SK-N-SH (cell line): ENCODE results near the gene SPRED3. TPM values are rescaled to one million over a fixed set of nuclear protein-coding genes. Genes with fewer than 3 reads are reported as not detected.

ENCODE experiments used
- CTCF ChIA-PET: fragments of 300-600, 350-600 bp; formaldehyde crosslinking; extraction: SDS; loops from one replicate; lab custom pipeline; 2021; lab: Yijun Ruan, JAX
- POLR2A ChIA-PET: fragments of 350-600 bp; sonication (Branson Sonifier 250); formaldehyde crosslinking; extraction: SDS; loops from one replicate; lab custom pipeline; 2020; ENCODE audit warnings: antibody characterized with exemption, inconsistent platforms; lab: Yijun Ruan, JAX
- DNase-seq: peaks from one replicate; pipeline ENCODE4 v3.0.0; 2012
- H2AFZ ChIP-seq: fragments of 200-600 bp; sonication (generic); 2 replicates; pipeline ENCODE4 v1.8.1; 2016; ENCODE audit warnings: antibody characterized with exemption, mild to moderate bottlenecking, low read depth
- H3F3A ChIP-seq: fragments of 200-600 bp; sonication (generic); replicated peaks from 2 replicates; pipeline ENCODE3; 2016; ENCODE audit warnings: antibody characterized with exemption, mild to moderate bottlenecking; ENCODE audit not compliant: insufficient read depth
- H3K27ac ChIP-seq, 2 experiments: fragments of 200-500 bp in 1 of 2; fragments of 200-600 bp in 1 of 2; sonication (Bioruptor generic) in 1 of 2; sonication (generic), shearing (Covaris generic) in 1 of 2; 2 replicates each; pipeline versions ENCODE4 v1.5.1 to v1.6.1; 2014 to 2016; ENCODE audit warnings: low read depth in 2 of 2, inconsistent platforms in 1 of 2, low read length in 1 of 2, mild to moderate bottlenecking in 1 of 2, mixed read lengths in 1 of 2
- H3K27me3 ChIP-seq: fragments of 200-600 bp; sonication (generic), shearing (Covaris generic); 2 replicates; pipeline ENCODE4 v1.6.1; 2016; ENCODE audit warnings: mixed run types; ENCODE audit not compliant: insufficient read depth
- H3K36me3 ChIP-seq, 2 experiments: fragments of 200-500 bp in 1 of 2; fragments of 200-600 bp in 1 of 2; sonication (Bioruptor generic) in 1 of 2; sonication (generic) in 1 of 2; replicated peaks in 1 of 2; 2 replicates each; pipeline versions ENCODE3 to v1.5.1; 2014 to 2016; ENCODE audit warnings: low read length in 1 of 2, mild to moderate bottlenecking in 1 of 2; ENCODE audit not compliant: insufficient read depth in 2 of 2, control insufficient read depth in 1 of 2
- H3K4me1 ChIP-seq, 2 experiments: fragments of 200-500 bp in 1 of 2; fragments of 200-600 bp in 1 of 2; sonication (Bioruptor generic) in 1 of 2; sonication (generic), shearing (Covaris generic) in 1 of 2; 2 replicates each; pipeline versions ENCODE4 v1.5.1 to v1.6.1; 2014 to 2016; ENCODE audit warnings: low read depth in 1 of 2, low read length in 1 of 2, mixed run types in 1 of 2; ENCODE audit not compliant: insufficient read depth in 2 of 2, control insufficient read depth in 1 of 2
- H3K4me2 ChIP-seq: fragments of 200-600 bp; sonication (generic), shearing (Covaris generic); 2 replicates; pipeline ENCODE4 v1.6.1; 2017; ENCODE audit warnings: mixed run types
- H3K4me3 ChIP-seq, 2 experiments: fragments of 200-500 bp in 1 of 2; fragments of 200-600 bp in 1 of 2; sonication (Bioruptor generic) in 1 of 2; sonication (generic), shearing (Covaris generic) in 1 of 2; 2 replicates each; pipeline versions ENCODE4 v1.5.1 to v1.8.1; 2014 to 2016; ENCODE audit warnings: low read depth in 2 of 2, inconsistent platforms in 1 of 2, low read length in 1 of 2, mild to moderate bottlenecking in 1 of 2, mixed read lengths in 1 of 2, moderate library complexity in 1 of 2
- H3K79me2 ChIP-seq: fragments of 200-600 bp; sonication (generic); 2 replicates; pipeline ENCODE4 v1.8.1; 2017; ENCODE audit warnings: mild to moderate bottlenecking; ENCODE audit not compliant: insufficient read depth
- H3K9ac ChIP-seq: fragments of 200-600 bp; sonication (generic); 2 replicates; pipeline ENCODE4 v1.6.1; 2017; ENCODE audit warnings: mixed run types
- H3K9me2 ChIP-seq: fragments of 200-600 bp; sonication (generic); 2 replicates; pipeline ENCODE4 v1.6.1; 2017; ENCODE audit warnings: mixed run types
- H3K9me3 ChIP-seq: fragments of 200-600 bp; sonication (generic); 2 replicates; pipeline ENCODE4 v1.6.1; 2017; ENCODE audit warnings: mixed run types, mild to moderate bottlenecking, moderate library complexity
- H4K20me1 ChIP-seq: fragments of 200-600 bp; sonication (generic); 2 replicates; pipeline ENCODE4 v1.6.1; 2017; ENCODE audit warnings: mild to moderate bottlenecking, mixed run types; ENCODE audit not compliant: insufficient read depth
- FOXJ3 ChIP-seq: sonication (generic); formaldehyde crosslinking; IDR thresholded peaks from 2 replicates; pipeline ENCODE4 v1.5.1; 2020; ENCODE audit warnings: mild to moderate bottlenecking, missing genetic modification reagents
- GABPA ChIP-seq: IDR thresholded peaks from 2 replicates; pipeline ENCODE4 v1.4.0; 2012; ENCODE audit warnings: low read depth, mild to moderate bottlenecking
- MEF2A ChIP-seq: IDR thresholded peaks from 2 replicates; pipeline ENCODE4 v1.4.0; 2012; ENCODE audit warnings: low read depth, borderline replicate concordance
- MXI1 ChIP-seq: IDR thresholded peaks from 2 replicates; pipeline ENCODE4 v1.6.1; 2012; ENCODE audit warnings: mild to moderate bottlenecking, low read depth, low read length, improper control_type of control experiment
- NFIC ChIP-seq: IDR thresholded peaks from 2 replicates; pipeline ENCODE4 v1.4.0; 2012; ENCODE audit warnings: borderline replicate concordance
- NRF1 ChIP-seq: IDR thresholded peaks from 2 replicates; pipeline ENCODE4 v1.6.1; 2012; ENCODE audit warnings: low read depth, mild to moderate bottlenecking, low read length
- POLR2AphosphoS5 ChIP-seq: IDR thresholded peaks from 2 replicates; pipeline ENCODE4 v1.6.1; 2012; ENCODE audit warnings: low read depth, low read length
- RCOR1 ChIP-seq: fragments of 150-350 bp; IDR thresholded peaks from 2 replicates; pipeline ENCODE4 v1.6.1; 2017; ENCODE audit warnings: antibody characterized with exemption, low read length
- RXRA ChIP-seq: IDR thresholded peaks from 2 replicates; pipeline ENCODE4 v1.4.0; 2012; ENCODE audit warnings: low read depth, mild to moderate bottlenecking, borderline replicate concordance
- SMC3 ChIP-seq: IDR thresholded peaks from 2 replicates; pipeline ENCODE4 v1.6.1; 2012; ENCODE audit warnings: low read depth, low read length, improper control_type of control experiment
- TAF1 ChIP-seq: IDR thresholded peaks from 2 replicates; pipeline ENCODE4 v1.6.1; 2012; ENCODE audit warnings: low read depth, mild to moderate bottlenecking, low read length, moderate library complexity, borderline replicate concordance
- TEAD4 ChIP-seq: IDR thresholded peaks from 2 replicates; pipeline ENCODE4 v1.4.0; 2012; ENCODE audit warnings: mild to moderate bottlenecking, borderline replicate concordance; ENCODE audit not compliant: insufficient read depth
- WGBS: methylation state at CpG from one replicate; pipeline ENCODE4 v1.1.6; 2017; ENCODE audit warnings: low lambda C conversion rate; 5-methylcytosine and 5-hydroxymethylcytosine counted together
- polyA plus RNA-seq, 3 experiments: library from polyadenylated mRNA; depleted of rRNA; stranded (reverse); fragments of >200 nt; gene quantifications; 2 replicates each; pipeline ENCODE4 v1.2.3, GENCODE V29; 2012
- TF ChIP-seq, protein P1 (sequence below): fragments of 150-350 bp; IDR thresholded peaks from 2 replicates; pipeline ENCODE4 v1.6.1; 2017; ENCODE audit warnings: antibody characterized with exemption, low read length, low read depth, borderline replicate concordance
- TF ChIP-seq, protein P2 (sequence below): IDR thresholded peaks from 2 replicates; pipeline ENCODE4 v1.6.1; 2012; ENCODE audit warnings: mild to moderate bottlenecking, low read depth, low read length, moderate library complexity
- TF ChIP-seq, protein P3 (sequence below): IDR thresholded peaks from 2 replicates; pipeline ENCODE4 v1.4.0; 2012; ENCODE audit warnings: low read depth, borderline replicate concordance
- TF ChIP-seq, protein P4 (sequence below): fragments of 200-600 bp; sonication (generic); IDR thresholded peaks from 2 replicates; pipeline ENCODE4 v1.6.1; 2017; ENCODE audit warnings: antibody characterized with exemption, mild to moderate bottlenecking, moderate library complexity
- TF ChIP-seq, protein P5 (sequence below): fragments of 150-350 bp; IDR thresholded peaks from 2 replicates; pipeline ENCODE4 v1.6.1; 2016; ENCODE audit warnings: mild to moderate bottlenecking, low read depth, low read length

Gene SPRED3
- polyA plus RNA-seq, 1 of the 3 experiments (the other 2 are of a cell fraction) = 11.1 TPM

DNA sequence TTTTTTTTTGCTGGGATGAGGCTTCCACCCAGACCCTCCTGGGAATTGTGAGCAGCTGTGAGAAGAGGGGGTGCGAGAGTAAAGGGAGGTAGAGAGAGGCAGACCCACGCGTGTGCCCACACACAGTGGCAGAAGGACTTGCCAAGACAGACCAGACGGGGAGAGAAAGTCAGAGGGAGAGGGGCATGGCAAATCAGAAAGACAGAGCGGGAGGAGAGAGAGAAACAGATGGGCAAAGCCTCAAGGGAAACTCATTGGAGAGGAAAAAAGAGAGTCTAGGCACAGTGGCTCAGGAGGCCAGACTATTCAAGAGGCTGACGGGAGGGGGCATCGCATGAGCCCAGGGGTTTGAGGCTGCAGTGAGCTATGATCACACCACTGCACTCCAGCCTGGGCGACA, 35.9 kb upstream of the SPRED3 start:
- Histone ChIP-seq H3F3A (no peaks in the 10 kb centered on the region), H3K27ac (no peak overlapping the region), H2AFZ (no peak overlapping the region), H3K9me3 (no peaks in the 10 kb centered on the region), H3K4me1 (no peaks in the 10 kb centered on the region; a peak in 1 of 4 replicates), H3K9ac (no peak overlapping the region), H3K79me2 (no peaks in the 10 kb centered on the region), H3K4me2 (no peak overlapping the region), H3K36me3 (no peaks in the 10 kb centered on the region), H3K4me3 (no peak overlapping the region), H4K20me1 (no peaks in the 10 kb centered on the region), H3K27me3 (peaks cover 5% of the 10 kb centered on the region; the same call in 1 of the 2 replicates), H3K9me2 (no peaks in the 10 kb centered on the region)
- 64% methylated on average over 8 of the region's 8 CpGs for WGBS
- CTCF ChIA-PET = interaction anchor here (0.6 to 2.4 kb wide), 3 partner anchors 17 to 1753 kb away, joined by 3 to 10 read pairs (median 3); partner anchors contain the start of genes CATSPERG and PSMD8
- TF ChIP-seq, protein P1, sequence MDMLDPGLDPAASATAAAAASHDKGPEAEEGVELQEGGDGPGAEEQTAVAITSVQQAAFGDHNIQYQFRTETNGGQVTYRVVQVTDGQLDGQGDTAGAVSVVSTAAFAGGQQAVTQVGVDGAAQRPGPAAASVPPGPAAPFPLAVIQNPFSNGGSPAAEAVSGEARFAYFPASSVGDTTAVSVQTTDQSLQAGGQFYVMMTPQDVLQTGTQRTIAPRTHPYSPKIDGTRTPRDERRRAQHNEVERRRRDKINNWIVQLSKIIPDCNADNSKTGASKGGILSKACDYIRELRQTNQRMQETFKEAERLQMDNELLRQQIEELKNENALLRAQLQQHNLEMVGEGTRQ = no peak
- TF ChIP-seq, protein P2, sequence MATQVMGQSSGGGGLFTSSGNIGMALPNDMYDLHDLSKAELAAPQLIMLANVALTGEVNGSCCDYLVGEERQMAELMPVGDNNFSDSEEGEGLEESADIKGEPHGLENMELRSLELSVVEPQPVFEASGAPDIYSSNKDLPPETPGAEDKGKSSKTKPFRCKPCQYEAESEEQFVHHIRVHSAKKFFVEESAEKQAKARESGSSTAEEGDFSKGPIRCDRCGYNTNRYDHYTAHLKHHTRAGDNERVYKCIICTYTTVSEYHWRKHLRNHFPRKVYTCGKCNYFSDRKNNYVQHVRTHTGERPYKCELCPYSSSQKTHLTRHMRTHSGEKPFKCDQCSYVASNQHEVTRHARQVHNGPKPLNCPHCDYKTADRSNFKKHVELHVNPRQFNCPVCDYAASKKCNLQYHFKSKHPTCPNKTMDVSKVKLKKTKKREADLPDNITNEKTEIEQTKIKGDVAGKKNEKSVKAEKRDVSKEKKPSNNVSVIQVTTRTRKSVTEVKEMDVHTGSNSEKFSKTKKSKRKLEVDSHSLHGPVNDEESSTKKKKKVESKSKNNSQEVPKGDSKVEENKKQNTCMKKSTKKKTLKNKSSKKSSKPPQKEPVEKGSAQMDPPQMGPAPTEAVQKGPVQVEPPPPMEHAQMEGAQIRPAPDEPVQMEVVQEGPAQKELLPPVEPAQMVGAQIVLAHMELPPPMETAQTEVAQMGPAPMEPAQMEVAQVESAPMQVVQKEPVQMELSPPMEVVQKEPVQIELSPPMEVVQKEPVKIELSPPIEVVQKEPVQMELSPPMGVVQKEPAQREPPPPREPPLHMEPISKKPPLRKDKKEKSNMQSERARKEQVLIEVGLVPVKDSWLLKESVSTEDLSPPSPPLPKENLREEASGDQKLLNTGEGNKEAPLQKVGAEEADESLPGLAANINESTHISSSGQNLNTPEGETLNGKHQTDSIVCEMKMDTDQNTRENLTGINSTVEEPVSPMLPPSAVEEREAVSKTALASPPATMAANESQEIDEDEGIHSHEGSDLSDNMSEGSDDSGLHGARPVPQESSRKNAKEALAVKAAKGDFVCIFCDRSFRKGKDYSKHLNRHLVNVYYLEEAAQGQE = no peak
- no peak for TF ChIP-seq RXRA
- TF ChIP-seq, protein P3, sequence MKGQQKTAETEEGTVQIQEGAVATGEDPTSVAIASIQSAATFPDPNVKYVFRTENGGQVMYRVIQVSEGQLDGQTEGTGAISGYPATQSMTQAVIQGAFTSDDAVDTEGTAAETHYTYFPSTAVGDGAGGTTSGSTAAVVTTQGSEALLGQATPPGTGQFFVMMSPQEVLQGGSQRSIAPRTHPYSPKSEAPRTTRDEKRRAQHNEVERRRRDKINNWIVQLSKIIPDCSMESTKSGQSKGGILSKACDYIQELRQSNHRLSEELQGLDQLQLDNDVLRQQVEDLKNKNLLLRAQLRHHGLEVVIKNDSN = no peak
- TF ChIP-seq FOXJ3 (CRISPR knock-in tag) = no peak
- no peak for TF ChIP-seq TAF1
- no peak for TF ChIP-seq TEAD4
- TF ChIP-seq, protein P4, sequence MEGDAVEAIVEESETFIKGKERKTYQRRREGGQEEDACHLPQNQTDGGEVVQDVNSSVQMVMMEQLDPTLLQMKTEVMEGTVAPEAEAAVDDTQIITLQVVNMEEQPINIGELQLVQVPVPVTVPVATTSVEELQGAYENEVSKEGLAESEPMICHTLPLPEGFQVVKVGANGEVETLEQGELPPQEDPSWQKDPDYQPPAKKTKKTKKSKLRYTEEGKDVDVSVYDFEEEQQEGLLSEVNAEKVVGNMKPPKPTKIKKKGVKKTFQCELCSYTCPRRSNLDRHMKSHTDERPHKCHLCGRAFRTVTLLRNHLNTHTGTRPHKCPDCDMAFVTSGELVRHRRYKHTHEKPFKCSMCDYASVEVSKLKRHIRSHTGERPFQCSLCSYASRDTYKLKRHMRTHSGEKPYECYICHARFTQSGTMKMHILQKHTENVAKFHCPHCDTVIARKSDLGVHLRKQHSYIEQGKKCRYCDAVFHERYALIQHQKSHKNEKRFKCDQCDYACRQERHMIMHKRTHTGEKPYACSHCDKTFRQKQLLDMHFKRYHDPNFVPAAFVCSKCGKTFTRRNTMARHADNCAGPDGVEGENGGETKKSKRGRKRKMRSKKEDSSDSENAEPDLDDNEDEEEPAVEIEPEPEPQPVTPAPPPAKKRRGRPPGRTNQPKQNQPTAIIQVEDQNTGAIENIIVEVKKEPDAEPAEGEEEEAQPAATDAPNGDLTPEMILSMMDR = no peak
- no peak for TF ChIP-seq NFIC
- TF ChIP-seq MXI1 = no peak
- TF ChIP-seq, protein P5, sequence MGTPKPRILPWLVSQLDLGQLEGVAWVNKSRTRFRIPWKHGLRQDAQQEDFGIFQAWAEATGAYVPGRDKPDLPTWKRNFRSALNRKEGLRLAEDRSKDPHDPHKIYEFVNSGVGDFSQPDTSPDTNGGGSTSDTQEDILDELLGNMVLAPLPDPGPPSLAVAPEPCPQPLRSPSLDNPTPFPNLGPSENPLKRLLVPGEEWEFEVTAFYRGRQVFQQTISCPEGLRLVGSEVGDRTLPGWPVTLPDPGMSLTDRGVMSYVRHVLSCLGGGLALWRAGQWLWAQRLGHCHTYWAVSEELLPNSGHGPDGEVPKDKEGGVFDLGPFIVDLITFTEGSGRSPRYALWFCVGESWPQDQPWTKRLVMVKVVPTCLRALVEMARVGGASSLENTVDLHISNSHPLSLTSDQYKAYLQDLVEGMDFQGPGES = no peak
- no peak for TF ChIP-seq MEF2A
- TF ChIP-seq SMC3 = no peak
- TF ChIP-seq GABPA = no peak
- no peak for TF ChIP-seq POLR2AphosphoS5
- TF ChIP-seq RCOR1 = no peak
- no peak for TF ChIP-seq NRF1
- POLR2A ChIA-PET = no interaction called here
- DNase-seq = no peak
